ENCODE data around the gene GNAS-AS1. TPM values are rescaled to one million over a fixed set of nuclear protein-coding genes. Genes with fewer than 3 reads are reported as not detected.
A peak's percentile ranks its signal among the peaks of the same experiment; 100 is the strongest.

Gene GNAS-AS1
- total and polyA plus RNA-seq, 12 donors: 0.09 to 1.00 (median 0.24) TPM; not detected in 5

DNA sequence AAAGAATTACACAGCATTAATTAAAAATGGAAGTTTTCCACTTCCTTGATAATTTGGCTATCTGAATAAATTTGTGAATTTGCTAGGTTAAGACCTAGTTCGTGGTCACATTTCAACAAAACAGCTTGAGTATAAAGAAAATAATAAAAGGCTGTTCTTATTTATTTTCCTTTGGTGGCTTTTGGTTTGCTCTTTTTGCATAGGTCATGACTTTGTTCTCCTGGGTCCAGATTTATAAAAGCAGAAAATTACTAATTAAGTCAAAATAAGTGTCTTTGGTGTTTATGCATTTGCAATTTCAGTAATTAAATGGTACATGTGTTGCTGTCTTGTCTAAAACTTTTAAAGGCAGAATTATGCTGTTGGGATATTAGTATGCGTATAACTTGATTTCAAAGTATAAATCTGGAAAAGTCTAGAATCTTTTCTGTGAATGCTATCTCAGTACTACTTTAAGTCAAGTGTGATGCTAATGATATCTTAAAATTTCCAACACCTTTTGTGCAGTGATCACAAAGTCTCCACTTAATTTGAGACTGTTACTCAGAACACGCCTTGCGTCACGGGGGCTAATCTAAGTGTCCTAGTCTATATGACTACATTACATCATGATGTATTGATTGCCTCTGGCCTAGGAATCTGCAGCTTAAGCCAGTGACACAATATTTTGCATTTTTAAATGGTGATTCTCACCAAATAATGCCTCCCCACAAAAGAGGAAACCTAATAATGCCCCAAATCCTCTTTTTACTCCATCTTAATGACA is 42.8 kb upstream of the GNAS-AS1 start:
- TF ChIP-seq, protein P1, sequence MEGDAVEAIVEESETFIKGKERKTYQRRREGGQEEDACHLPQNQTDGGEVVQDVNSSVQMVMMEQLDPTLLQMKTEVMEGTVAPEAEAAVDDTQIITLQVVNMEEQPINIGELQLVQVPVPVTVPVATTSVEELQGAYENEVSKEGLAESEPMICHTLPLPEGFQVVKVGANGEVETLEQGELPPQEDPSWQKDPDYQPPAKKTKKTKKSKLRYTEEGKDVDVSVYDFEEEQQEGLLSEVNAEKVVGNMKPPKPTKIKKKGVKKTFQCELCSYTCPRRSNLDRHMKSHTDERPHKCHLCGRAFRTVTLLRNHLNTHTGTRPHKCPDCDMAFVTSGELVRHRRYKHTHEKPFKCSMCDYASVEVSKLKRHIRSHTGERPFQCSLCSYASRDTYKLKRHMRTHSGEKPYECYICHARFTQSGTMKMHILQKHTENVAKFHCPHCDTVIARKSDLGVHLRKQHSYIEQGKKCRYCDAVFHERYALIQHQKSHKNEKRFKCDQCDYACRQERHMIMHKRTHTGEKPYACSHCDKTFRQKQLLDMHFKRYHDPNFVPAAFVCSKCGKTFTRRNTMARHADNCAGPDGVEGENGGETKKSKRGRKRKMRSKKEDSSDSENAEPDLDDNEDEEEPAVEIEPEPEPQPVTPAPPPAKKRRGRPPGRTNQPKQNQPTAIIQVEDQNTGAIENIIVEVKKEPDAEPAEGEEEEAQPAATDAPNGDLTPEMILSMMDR (IDR thresholded peaks at IDR 0.05): peak in 1 of 6 experiments; percentile 2
- TF ChIP-seq POLR2A (IDR thresholded peaks at IDR 0.05): no peak
- peak overlapping the region in 1 of 4 donors; percentile 78 for H3K4me3 ChIP-seq
- DNase-seq: no peak
- intact Hi-C loops (cut with DNase I): no loop called here
- peaks cover 45 to 57% of the 10 kb centered on the region in 2 donors for H3K4me1 ChIP-seq (replicated peaks in 1 of 2)
- H3K36me3 ChIP-seq (replicated peaks in 1 of 2): peaks cover 0 to 1% of the 10 kb centered on the region in 2 donors
- no peaks in the 10 kb centered on the region for H3K27me3 ChIP-seq
- H3K27ac ChIP-seq: peak overlapping the region in 2 of 5 donors; percentile 98 to 99
- no peaks in the 10 kb centered on the region for H3K9me3 ChIP-seq (replicated peaks in 1 of 3)
- WGBS, 4 donors: 50 to 57% (median 51%) methylated on average over 5 of the region's 5 CpGs

- 0 to 3% (median 0%) methylated on average over 1 of the region's 1 CpG for WGBS, 4 donors
- Histone ChIP-seq H3K9me3 (replicated peaks in 1 of 3) (no peaks in the 10 kb centered on the region), H3K27ac (peak overlapping the region in 4 of 5 donors; percentile 96 to 99 (median 98)), H3K27me3 (no peaks in the 10 kb centered on the region), H3K4me3 (peak overlapping the region in 2 of 4 donors; percentile 78 to 95), H3K4me1 (replicated peaks in 1 of 2) (peaks cover 40 to 51% of the 10 kb centered on the region in 2 donors), H3K36me3 (replicated peaks in 1 of 2) (no peaks in the 10 kb centered on the region)
- TF ChIP-seq, protein P1 (IDR thresholded peaks at IDR 0.05): peak in 1 of 6 experiments; percentile 7
- TF ChIP-seq POLR2A (IDR thresholded peaks at IDR 0.05): no peak
- DNase-seq: no peak
- intact Hi-C loops (cut with DNase I): no loop called here
Observed at GRCh38 chr20:58892932-58893224, 42.2 kb upstream of the GNAS-AS1 start.

DNA sequence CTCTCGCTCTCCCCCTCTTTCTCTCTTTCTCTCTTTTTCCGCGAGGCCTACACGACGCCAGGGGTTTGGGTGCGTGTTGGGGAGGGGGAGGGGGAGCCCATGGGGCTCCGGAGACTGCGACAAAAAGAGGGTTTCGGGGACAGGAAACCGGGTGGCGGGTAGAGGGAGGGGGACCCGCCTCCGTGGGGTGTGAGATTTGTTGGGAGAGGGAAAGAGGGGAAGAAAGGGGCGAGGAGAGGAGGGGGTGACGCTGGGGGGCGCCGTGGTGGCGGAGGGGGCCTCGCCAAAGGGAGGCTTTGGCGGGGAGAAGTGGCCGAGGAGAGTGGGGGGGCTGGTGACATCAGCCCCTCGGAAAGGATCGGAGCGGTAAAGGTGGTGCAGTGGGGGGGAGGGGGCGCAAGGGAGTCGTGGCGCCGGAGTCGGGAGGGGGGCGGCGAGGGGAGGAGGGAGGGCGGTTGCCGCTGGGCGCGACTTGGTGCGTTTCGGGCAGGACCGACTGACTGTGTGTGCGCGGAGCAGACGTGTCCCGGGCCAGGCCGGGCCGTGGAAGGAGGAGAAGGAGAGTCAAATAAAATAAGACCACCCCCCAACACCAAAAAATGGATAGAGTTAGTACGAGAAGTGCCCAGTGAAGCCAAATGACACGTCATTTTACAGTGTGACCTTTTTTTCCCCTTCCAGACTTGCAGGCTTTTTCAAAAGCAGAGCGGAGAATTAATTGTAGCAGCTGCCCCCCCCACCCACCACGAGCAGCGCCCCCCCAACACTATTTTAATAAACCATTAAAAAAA is 41.6 kb upstream of the GNAS-AS1 start:
- no peaks in the 10 kb centered on the region for H3K9me3 ChIP-seq (replicated peaks in 1 of 3)
- intact Hi-C loops (cut with DNase I): no loop called here
- peak; percentile 70 to 86 (median 76) for DNase-seq
- 0 to 1% (median 0%) methylated on average over 31 to 49 of the region's 49 CpGs for WGBS, 4 donors
- H3K27me3 ChIP-seq: no peaks in the 10 kb centered on the region
- no peaks in the 10 kb centered on the region for H3K36me3 ChIP-seq (replicated peaks in 1 of 2)
- TF ChIP-seq POLR2A (IDR thresholded peaks at IDR 0.05): peak in 1 of 2 donors; percentile 28
- TF ChIP-seq, protein P1 (IDR thresholded peaks at IDR 0.05): no peak
- peaks cover 36 to 45% of the 10 kb centered on the region in 2 donors for H3K4me1 ChIP-seq (replicated peaks in 1 of 2)
- H3K4me3 ChIP-seq: peak overlapping the region; percentile 63 to 95 (median 86)
- peak overlapping the region; percentile 90 to 99 (median 98) for H3K27ac ChIP-seq

GRCh38 chr20:58891718-58892140 is 41.0 kb upstream of the GNAS-AS1 start:
- Histone ChIP-seq H3K27ac (peak overlapping the region; percentile 90 to 99 (median 98)), H3K4me3 (peak overlapping the region; percentile 63 to 95 (median 86)), H3K4me1 (replicated peaks in 1 of 2) (peaks cover 33 to 39% of the 10 kb centered on the region in 2 donors), H3K27me3 (no peaks in the 10 kb centered on the region), H3K9me3 (replicated peaks in 1 of 3) (no peaks in the 10 kb centered on the region), H3K36me3 (replicated peaks in 1 of 2) (no peaks in the 10 kb centered on the region)
- peak in 5 of 7 donors; percentile 38 to 54 (median 41) for DNase-seq
- 0 to 1% (median 0%) methylated on average over 10 to 52 of the region's 55 CpGs; no CpG with 5 or more reads in 1 of the 4 donors for WGBS, 4 donors
- intact Hi-C loops (cut with DNase I): no loop called here
- TF ChIP-seq, protein P1 (IDR thresholded peaks at IDR 0.05): no peak
- no peak for TF ChIP-seq POLR2A (IDR thresholded peaks at IDR 0.05)

Data from adrenal gland (tissue), 12 donors.